HG02884 (cell line): ENCODE data around the gene CCDC97.

Source experiments
- ATAC-seq: cut with Tn5 transposase; IDR thresholded peaks from one replicate; pipeline ENCODE4 v1.9.1; 2021; ENCODE audit warnings: mild to moderate bottlenecking, moderate library complexity; ENCODE audit not compliant: unreplicated experiment

CCDC97 gene

DNA sequence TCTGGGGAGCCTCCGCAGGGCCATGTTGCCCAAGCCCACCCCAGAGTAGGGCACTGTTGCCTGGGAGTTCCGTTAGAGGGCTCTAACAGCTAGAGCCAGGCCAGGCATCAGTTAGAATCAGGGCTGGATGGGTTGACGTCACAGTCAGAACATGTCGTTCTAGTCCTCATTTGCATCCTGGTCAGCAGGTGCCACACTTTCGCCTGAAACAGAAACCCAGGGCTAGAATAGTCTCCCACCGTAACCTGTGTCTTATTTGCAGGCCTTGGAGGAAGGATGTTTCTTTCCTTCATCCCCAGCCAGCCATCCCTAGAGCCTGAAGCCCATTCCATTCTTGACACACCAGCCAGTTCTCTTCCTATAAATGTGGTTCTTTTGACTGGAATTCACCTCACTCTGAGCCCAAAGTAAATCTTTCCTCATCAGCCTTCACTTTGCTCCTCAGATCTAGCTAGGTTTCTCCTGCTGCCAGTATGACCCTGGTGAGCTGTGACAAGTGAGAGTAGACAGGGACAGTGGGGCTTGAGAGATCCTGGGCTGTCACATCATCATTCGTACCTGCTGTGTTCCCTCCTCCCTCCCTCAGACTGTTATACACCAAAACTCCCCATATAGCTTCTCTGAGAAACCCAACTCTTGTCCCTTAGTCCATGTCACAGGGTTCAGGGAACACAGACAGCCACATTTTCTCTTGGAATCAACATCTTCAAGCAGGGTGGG is 12.2 kb upstream of the CCDC97 start:
- peak; percentile 58 for ATAC-seq

DNA sequence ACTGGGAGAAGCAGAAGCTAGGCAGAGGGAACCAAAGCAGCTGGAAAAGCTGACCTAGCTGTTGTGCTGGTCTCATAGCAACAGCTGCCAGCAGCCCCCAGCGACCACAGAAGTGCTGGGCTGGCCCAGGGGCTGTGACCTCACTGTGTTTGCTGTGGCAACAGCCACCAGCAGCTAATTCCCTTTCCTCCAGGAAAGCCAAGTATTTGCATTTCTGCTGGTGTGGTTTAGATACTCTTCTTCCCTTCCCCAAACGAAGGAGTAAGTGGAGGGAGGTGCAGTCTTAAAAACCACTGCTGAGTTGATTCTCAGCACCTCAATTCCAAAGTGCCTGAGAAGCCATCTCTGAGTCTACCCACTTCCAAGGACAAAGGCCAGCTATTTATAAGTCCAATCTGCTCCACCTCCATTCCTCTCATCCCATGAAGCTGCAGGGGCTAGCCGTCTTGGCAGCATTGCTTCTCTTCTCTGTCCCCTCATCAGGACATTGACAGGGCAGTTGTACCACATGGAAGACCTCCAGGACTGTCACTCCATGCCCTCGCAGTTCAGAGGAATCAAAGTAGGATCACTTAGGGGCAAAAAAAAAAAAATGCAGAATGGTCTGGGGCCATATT is 11.5 kb upstream of the CCDC97 start:
- ATAC-seq, result no peak

DNA sequence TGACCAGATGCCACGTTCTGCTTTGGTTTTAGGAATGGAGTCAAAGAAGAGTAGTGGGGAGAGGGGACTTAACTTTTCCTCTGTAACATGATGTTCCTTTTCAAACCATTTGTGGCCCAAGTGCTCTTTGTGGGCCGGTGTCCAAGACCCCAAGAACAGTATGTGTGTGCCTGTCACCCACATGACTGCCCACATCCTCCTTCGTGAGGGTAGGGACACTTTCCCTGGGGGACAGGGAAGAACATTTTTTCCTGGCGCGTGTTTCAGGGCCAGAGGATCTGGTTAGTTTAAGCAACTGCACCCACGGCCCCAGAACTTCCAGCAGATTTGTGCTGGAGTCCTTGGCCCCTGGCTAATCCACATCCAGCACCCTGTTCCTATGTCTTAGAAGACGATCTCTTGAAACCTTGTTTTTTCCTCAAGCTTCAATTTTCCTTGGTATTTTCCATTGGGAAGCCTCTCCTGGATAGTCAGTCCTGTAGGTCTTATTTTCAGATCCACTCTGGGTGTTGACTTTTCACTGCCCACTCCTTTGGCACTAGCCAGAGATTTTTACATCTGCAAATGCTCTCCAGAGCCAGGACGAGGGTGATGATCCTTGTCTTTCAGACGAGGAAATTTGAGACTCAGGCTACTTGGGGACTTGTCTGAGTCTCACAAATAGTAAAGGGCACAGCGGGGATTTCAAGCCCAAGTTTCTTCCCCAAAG is 10.8 kb upstream of the CCDC97 start:
- no peak for ATAC-seq

DNA sequence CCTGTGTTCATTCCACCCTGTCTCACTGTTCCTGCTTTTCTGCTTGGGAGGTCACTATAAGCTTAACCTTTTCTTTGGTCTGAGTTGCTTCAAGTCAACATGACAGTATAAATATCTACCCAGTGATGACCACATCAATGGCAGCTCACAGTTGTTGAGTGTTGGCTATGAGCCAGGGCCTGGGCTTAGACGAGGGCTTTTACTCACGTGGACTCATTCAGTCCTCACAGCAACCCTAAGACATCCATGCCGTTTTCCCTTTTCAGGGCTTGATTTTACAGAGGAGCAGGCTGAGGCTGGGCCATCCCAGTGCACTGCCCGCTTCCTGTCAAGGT is 10.2 kb upstream of the CCDC97 start:
- no peak for ATAC-seq

GRCh38 chr19:41300555-41300954 is 9.4 kb upstream of the CCDC97 start:
- no peak for ATAC-seq

GRCh38 chr19:41302624-41303351 is 7.2 kb upstream of the CCDC97 start:
- no peak for ATAC-seq

DNA sequence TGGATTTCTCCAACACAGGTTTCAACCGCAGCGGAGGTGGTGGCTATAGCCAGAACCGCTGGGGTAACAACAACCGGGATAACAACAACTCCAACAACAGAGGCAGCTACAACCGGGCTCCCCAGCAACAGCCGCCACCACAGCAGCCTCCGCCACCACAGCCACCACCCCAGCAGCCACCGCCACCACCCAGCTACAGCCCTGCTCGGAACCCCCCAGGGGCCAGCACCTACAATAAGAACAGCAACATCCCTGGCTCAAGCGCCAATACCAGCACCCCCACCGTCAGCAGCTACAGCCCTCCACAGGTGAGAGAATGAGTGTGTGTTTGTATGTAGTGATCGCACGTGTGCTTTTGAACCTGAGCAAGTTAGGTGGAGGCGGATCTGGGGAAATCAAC is 6.0 kb upstream of the CCDC97 start:
- no peak for ATAC-seq

DNA sequence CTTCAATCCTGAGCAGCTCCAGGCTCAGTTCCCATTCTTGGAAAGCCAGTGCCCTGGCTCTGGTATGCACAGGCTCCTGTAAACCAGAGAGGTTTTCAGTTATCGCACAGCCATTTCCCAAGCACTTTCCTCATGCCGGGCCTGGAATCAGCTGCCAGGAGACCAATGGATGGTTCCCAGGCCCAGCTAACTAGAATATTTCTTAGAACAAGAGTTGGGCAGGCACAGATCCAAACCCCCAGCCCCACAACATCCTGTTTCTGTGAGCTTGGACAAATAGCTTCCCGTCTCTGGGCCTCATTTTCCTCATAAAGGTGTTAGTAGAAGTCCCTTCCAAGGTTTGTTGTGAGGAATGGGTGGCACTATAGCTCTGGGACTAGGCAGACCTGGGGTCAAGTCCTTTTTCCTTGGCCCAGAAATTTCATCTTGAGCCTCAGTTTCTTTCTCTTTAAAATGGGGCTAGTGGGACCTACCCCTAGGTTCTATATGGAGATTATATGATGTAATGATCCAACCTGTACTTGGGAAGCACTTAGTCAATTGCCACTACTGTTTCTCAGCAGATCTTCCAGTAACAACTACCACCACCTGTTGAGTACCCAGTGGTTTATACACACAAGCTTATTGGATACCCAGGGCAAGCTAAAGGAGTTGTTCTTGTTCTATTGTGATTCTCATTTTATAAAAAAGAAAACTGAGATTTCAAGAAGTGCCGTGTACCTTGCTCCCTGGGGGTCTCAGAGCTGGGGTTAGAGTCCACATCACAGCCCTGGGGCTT is 5.1 kb upstream of the CCDC97 start:
- no peak for ATAC-seq

- no peak for ATAC-seq
These were observed 3.8 kb upstream of the CCDC97 start for GRCh38 chr19:41305927-41306793.

DNA sequence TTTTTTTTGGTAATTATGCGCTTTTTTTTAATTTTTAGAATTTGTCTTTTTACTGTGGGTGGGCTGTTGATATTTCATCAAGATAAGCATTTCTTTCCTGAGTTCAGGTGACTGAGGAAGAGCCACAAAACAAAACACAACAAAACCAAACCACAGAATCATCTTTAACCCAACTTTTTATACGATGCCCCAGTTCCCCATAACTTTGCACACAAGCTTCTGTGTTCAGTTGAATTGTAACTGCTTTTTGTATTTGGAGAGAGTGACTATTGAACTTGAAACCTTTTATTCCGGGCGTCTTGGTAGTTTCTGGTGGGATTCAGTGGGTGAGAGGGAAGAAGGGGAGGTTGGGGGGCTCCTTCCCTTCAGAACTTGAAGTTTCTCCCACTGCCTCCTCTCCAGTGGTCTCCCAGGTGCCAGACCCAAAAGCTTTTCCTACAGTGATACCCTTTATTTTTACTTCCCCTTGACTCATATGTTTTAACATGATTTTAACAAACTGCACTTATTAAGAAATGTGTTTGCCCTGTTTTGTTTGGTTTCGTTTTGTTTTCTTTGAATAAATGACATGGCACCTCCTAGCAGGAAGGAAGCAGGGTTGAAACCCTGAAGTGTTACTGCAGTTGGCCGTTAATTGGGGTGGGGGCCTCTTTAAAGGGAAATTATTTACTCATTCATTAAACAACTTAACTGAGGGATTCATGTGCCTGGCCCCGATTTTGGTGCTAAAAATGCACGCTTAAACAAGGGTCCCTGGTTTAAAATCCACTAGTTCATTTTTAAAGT is 2.7 kb upstream of the CCDC97 start:
- no peak for ATAC-seq

GRCh38 chr19:41307954-41308449 is 2.0 kb upstream of the CCDC97 start:
- ATAC-seq, result no peak

DNA sequence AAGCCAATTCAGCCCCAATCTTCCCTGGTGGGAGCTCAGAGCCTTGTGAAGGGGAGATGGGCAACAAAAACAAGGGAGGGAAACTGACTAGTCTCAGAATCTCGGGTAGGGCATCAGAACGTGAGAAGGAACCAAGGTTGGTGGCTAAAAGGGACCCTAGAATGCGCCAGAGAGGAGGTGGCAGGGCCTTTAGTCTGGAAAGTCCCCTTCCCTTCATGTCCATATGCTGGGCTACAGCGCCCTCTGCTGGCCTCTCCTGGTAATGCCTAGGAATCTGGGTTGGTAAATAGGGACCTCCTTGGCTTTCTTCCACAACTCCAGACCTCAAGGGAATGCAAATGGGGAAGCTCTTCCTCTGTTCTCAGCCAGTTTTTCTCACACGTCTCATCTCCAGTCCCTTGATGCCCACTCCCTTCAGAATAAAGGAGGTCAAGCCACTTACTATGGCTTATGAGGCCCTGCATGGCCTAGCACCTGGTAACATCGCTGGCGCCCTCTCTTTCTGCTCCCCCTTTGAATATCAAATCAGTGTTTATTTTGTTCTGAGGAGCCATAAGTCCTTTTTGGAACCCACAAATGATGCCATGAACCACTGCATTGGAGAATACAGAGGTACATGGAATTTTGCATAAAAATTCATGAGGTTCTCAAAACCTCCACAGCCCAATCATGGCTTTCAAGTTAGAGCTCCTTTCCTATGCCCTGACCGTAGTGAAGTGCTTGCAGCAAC is 1.4 kb upstream of the CCDC97 start:
- no peak for ATAC-seq

- no peak for ATAC-seq
These were observed 566 bp upstream of the CCDC97 start for GRCh38 chr19:41309180-41310032.

DNA sequence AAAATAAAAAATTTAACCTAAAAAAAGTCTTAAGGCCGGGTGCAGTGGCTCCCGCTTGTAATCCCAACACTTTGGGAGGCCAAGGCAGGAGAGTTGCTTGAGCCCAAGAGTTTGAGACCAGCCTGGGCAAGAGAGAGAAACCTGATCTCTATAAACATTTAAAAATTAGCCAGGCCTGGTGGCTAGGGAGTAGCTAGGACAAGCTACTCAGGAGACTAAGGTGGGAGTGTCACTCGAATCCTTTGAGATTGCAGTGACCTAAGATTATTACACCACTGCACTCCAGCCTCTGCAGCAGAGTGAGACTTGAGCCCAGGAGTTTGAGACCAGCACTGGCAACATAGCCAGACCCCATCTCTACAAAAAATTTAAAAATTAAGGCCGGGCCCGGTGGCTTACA is 1.1 kb downstream of the CCDC97 start:
- ATAC-seq, result no peak

- no peak for ATAC-seq
These were observed 1.6 kb downstream of the CCDC97 start for GRCh38 chr19:41311613-41312012.

GRCh38 chr19:41316306-41316920 is 6.4 kb downstream of the CCDC97 start:
- ATAC-seq, result no peak
